Measurements from ENCODE around the gene ZNF714.

Gene ZNF714

GRCh38 chr19:21141787-21142464 lies 59.9 kb downstream of the ZNF714 start, which contains the start of gene ZNF431:
TSS of gene ZNF431 (plus strand) at chr19:21142040. CDS start at chr19:21142184, 144 bp downstream.
- peak within 1 kb of the TSS; percentile 85 for H3K4me3 ChIP-seq (replicated peaks; ENCODE audit: low read depth, low read length)
- TF ChIP-seq CTCF (IDR thresholded peaks at IDR 0.05; ENCODE audit: insufficient read depth, low read length, poor library complexity, severe bottlenecking): no peak

GRCh38 chr19:21143428-21143827 lies 61.4 kb downstream of the ZNF714 start:
- no peak overlapping the region for H3K4me3 ChIP-seq (replicated peaks; ENCODE audit: low read depth, low read length)
- DNase-seq (ENCODE audit: extremely low read depth, insufficient read length): no peak
- H3K27me3 ChIP-seq (replicated peaks; ENCODE audit: control insufficient read depth, insufficient read depth, low read length): no peaks in the 10 kb centered on the region
- peaks cover 2% of the 10 kb centered on the region; the same call in 1 of the 2 replicates for H3K36me3 ChIP-seq (ENCODE audit: control insufficient read depth, insufficient read depth, low read length)
- TF ChIP-seq CTCF (IDR thresholded peaks at IDR 0.05; ENCODE audit: insufficient read depth, low read length, poor library complexity, severe bottlenecking): no peak

More at GRCh38 chr19:21141787-21142464, 59.9 kb downstream of the ZNF714 start, which contains the start of gene ZNF431:
- Histone ChIP-seq H3K36me3 (ENCODE audit: control insufficient read depth, insufficient read depth, low read length) (peaks cover 2% of the 10 kb centered on the region; the same call in 1 of the 2 replicates), H3K27me3 (replicated peaks; ENCODE audit: control insufficient read depth, insufficient read depth, low read length) (no peaks in the 10 kb centered on the region)
- DNase-seq (ENCODE audit: extremely low read depth, insufficient read length): peak; percentile 88

- no peak for TF ChIP-seq CTCF (IDR thresholded peaks at IDR 0.05; ENCODE audit: insufficient read depth, low read length, poor library complexity, severe bottlenecking)
These were observed 61.9 kb downstream of the ZNF714 start for GRCh38 chr19:21143854-21144253.

GRCh38 chr19:21147540-21147939 lies 65.5 kb downstream of the ZNF714 start:
- H3K4me3 ChIP-seq (replicated peaks; ENCODE audit: low read depth, low read length): no peak overlapping the region
- no peaks in the 10 kb centered on the region for H3K27me3 ChIP-seq (replicated peaks; ENCODE audit: control insufficient read depth, insufficient read depth, low read length)
- H3K36me3 ChIP-seq (ENCODE audit: control insufficient read depth, insufficient read depth, low read length): peaks cover 8% of the 10 kb centered on the region
- no peak for DNase-seq (ENCODE audit: extremely low read depth, insufficient read length)
- no peak for TF ChIP-seq CTCF (IDR thresholded peaks at IDR 0.05; ENCODE audit: insufficient read depth, low read length, poor library complexity, severe bottlenecking)

More at GRCh38 chr19:21143854-21144253, 61.9 kb downstream of the ZNF714 start:
- H3K4me3 ChIP-seq (replicated peaks; ENCODE audit: low read depth, low read length): no peak overlapping the region
- no peaks in the 10 kb centered on the region for H3K27me3 ChIP-seq (replicated peaks; ENCODE audit: control insufficient read depth, insufficient read depth, low read length)
- no peak for DNase-seq (ENCODE audit: extremely low read depth, insufficient read length)
- peaks cover 2% of the 10 kb centered on the region; the same call in 1 of the 2 replicates for H3K36me3 ChIP-seq (ENCODE audit: control insufficient read depth, insufficient read depth, low read length)

- TF ChIP-seq CTCF (IDR thresholded peaks at IDR 0.05; ENCODE audit: insufficient read depth, low read length, poor library complexity, severe bottlenecking): no peak
- Histone ChIP-seq H3K36me3 (ENCODE audit: control insufficient read depth, insufficient read depth, low read length) (peaks cover 8% of the 10 kb centered on the region), H3K4me3 (replicated peaks; ENCODE audit: low read depth, low read length) (no peak overlapping the region), H3K27me3 (replicated peaks; ENCODE audit: control insufficient read depth, insufficient read depth, low read length) (no peaks in the 10 kb centered on the region)
- DNase-seq (ENCODE audit: extremely low read depth, insufficient read length): no peak
These were observed 66.7 kb downstream of the ZNF714 start for GRCh38 chr19:21148681-21149080.
